ENCODE results near the gene AGAP1. TPM values are rescaled to one million over a fixed set of nuclear protein-coding genes. Genes with fewer than 3 reads are reported as not detected.

Gene AGAP1
- total and polyA plus RNA-seq, 9 donors = 5.7 to 32.2 (median 20.2) TPM

DNA sequence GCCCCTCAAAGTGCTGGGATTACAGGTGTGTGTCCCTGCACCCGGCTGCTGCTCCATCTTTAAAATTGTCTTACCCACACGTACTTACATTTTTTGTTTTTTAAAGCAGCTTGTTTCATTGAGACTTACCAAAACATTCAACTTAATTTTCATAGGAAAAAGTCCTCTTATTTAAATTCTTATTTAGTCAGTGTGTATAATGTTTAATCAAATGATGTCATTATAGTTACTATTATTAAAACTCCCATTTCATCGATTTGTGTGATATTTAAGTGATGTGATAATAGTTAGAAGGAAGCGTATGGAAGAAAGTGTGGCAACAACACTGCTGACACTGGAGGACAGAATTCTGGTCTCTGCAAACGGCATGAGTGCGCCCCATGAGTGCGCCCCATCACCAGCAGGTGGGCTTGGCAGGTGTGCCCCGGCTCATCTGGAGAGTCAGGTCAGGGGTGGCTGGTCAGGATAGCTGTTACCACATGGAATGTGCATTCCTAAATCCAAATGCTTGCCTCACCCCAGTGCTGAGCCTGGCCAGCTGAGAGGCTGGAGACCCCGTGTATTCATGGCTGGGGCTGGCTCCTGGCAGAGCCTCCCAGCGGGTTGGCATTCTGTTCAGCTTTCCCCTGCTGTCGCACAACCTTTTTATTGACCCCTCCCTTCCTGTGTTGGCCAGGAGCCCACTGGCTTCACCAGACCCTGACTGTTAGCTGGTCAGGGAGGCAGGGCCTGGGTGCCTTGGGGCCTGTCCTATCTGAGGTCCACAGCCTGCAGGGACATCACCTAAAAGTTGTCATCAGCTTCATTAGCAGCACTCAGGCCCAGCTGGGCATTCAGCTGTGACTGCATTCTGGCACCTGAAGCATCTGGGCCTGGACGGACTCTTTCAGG, 79.7 kb downstream of the AGAP1 start:
- H3K36me3 ChIP-seq = no peaks in the 10 kb centered on the region

DNA sequence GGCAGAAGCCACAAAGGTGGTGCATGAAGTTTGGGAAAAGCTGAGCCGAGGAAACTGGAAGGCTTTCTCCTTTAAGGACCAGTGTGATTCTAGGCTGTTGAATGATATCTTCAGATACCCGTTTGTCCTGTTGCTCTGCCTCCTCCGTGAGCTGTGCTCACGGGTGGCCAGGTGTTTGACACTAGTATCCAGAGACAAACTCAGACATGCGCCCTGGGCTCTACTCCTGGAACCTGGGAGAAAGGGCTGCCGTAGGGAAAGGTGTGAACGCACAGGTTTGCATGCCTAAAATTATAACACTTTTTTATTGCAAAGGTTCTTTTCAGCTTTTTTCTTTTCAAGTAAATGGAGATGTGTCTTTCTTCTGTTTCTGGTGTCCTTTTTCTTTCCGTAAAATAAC, 81.6 kb downstream of the AGAP1 start:
- no peaks in the 10 kb centered on the region for H3K27me3 ChIP-seq
- 88 to 92% (median 91%) methylated on average over 8 of the region's 8 CpGs for WGBS, 3 donors
- TF ChIP-seq EP300 (IDR thresholded peaks at IDR 0.05) = no peak
- TF ChIP-seq, protein P1, sequence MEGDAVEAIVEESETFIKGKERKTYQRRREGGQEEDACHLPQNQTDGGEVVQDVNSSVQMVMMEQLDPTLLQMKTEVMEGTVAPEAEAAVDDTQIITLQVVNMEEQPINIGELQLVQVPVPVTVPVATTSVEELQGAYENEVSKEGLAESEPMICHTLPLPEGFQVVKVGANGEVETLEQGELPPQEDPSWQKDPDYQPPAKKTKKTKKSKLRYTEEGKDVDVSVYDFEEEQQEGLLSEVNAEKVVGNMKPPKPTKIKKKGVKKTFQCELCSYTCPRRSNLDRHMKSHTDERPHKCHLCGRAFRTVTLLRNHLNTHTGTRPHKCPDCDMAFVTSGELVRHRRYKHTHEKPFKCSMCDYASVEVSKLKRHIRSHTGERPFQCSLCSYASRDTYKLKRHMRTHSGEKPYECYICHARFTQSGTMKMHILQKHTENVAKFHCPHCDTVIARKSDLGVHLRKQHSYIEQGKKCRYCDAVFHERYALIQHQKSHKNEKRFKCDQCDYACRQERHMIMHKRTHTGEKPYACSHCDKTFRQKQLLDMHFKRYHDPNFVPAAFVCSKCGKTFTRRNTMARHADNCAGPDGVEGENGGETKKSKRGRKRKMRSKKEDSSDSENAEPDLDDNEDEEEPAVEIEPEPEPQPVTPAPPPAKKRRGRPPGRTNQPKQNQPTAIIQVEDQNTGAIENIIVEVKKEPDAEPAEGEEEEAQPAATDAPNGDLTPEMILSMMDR (IDR thresholded peaks at IDR 0.05) = no peak
- TF ChIP-seq POLR2A (IDR thresholded peaks at IDR 0.05) = no peak
- H3K4me1 ChIP-seq (ENCODE audit: insufficient read depth) = peaks cover 3% of the 10 kb centered on the region
- no peak for DNase-seq
- no peaks in the 10 kb centered on the region for H3K36me3 ChIP-seq
- no peaks in the 10 kb centered on the region for H3K9me3 ChIP-seq
- H3K27ac ChIP-seq = no peak overlapping the region
- H3K4me3 ChIP-seq = no peak overlapping the region
- intact Hi-C loops (cut with DNase I) = loop anchor here in 1 of 4 donors (10.0 kb wide), 1 partner anchor 71 kb away; no protein-coding TSS in a partner anchor

More for the DNA sequence above, 79.7 kb downstream of the AGAP1 start:
- Histone ChIP-seq H3K4me1 (ENCODE audit: insufficient read depth) (peaks cover 9% of the 10 kb centered on the region), H3K27me3 (no peaks in the 10 kb centered on the region), H3K4me3 (no peak overlapping the region), H3K9me3 (no peaks in the 10 kb centered on the region), H3K27ac (no peak overlapping the region)
- no peak for DNase-seq
- 85% methylated on average over 12 of the region's 12 CpGs for WGBS, 3 donors
- intact Hi-C loops (cut with DNase I) = loop anchor here in 1 of 4 donors (10.0 kb wide), 1 partner anchor 69 kb away; no protein-coding TSS in a partner anchor
- TF ChIP-seq EP300 (IDR thresholded peaks at IDR 0.05) = no peak
- no peak for TF ChIP-seq POLR2A (IDR thresholded peaks at IDR 0.05)
- TF ChIP-seq, protein P1 (IDR thresholded peaks at IDR 0.05) = no peak

DNA sequence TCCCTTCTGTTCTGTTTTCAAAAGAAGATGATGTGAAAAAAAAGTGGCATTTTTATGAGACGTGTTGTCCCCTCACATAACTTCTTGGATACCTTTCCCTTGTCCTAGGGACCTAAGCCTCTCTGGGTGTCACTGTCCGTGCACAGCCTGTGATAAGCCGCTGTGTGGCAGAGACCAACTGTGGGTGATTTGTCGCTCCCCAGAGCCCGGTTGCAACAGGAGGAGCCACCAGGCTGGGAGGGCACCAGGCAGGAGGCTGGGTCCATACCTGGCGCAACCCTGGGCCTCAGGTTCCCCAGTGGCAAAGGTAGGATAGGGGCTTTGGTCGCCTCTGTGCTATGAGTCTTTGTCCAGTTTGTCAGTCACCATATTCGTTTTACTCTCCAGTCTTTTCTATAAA, 82.1 kb downstream of the AGAP1 start:
- Histone ChIP-seq H3K27me3 (no peaks in the 10 kb centered on the region), H3K4me1 (ENCODE audit: insufficient read depth) (peaks cover 3% of the 10 kb centered on the region), H3K9me3 (no peaks in the 10 kb centered on the region), H3K27ac (no peak overlapping the region), H3K4me3 (no peak overlapping the region), H3K36me3 (no peaks in the 10 kb centered on the region)
- intact Hi-C loops (cut with DNase I) = loop anchor here in 1 of 4 donors (10.0 kb wide), 1 partner anchor 71 kb away; no protein-coding TSS in a partner anchor
- TF ChIP-seq POLR2A (IDR thresholded peaks at IDR 0.05) (no peak), EP300 (IDR thresholded peaks at IDR 0.05) (no peak)
- TF ChIP-seq, protein P1 (IDR thresholded peaks at IDR 0.05) = no peak
- WGBS, 3 donors = 75 to 81% (median 78%) methylated on average over 8 of the region's 8 CpGs
- no peak for DNase-seq

DNA sequence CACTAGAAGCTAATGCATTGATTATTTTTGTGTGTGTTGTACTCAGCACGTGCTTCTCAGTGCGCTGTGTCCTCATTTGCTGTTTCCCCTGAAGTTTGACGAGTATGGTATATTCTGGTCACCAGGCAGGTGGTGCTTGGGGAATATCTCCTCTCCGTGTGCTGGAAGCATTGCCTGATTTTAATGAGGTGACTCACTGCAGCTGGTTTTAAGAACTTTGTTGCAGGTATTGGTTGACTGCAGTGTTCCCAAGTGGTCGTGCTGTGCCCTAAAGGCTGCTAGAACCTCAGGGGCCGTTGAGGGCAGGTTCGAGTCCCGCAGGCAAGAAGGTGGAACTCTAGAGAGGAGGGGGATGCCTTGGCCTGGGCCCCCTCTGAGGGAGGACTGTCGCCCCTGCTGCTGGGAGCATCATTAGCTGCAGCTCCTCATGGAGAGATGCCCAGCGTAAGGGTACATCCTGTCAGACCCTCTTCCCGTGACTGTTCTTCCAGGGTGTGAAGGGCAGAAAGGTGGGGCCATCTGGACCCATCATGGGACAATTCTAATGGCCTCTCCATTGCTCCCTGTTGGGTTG, 82.6 kb downstream of the AGAP1 start:
- no peak for DNase-seq
- intact Hi-C loops (cut with DNase I) = loop anchor here in 1 of 4 donors (10.0 kb wide), 1 partner anchor 72 kb away; no protein-coding TSS in a partner anchor
- Histone ChIP-seq H3K4me1 (ENCODE audit: insufficient read depth) (peaks cover 3% of the 10 kb centered on the region), H3K9me3 (no peaks in the 10 kb centered on the region), H3K4me3 (no peak overlapping the region), H3K36me3 (no peaks in the 10 kb centered on the region), H3K27ac (no peak overlapping the region), H3K27me3 (no peaks in the 10 kb centered on the region)
- WGBS, 3 donors = 87 to 95% (median 95%) methylated on average over 11 of the region's 11 CpGs
- TF ChIP-seq EP300 (IDR thresholded peaks at IDR 0.05) = no peak
- no peak for TF ChIP-seq POLR2A (IDR thresholded peaks at IDR 0.05)
- TF ChIP-seq, protein P1 (IDR thresholded peaks at IDR 0.05) = no peak
